Mammary epithelial cell (primary cell): ENCODE results near the gene CEP85L.

Experiments used
- CTCF ChIP-seq, 2 donors: IDR thresholded peaks in 1 of 2; conservative IDR thresholded peaks in 1 of 2; 2 replicates each; pipeline ENCODE4 v1.5.1; 2011 to 2012; ENCODE audit warnings: inconsistent platforms in 2 of 2, low read length in 2 of 2, mild to moderate bottlenecking in 2 of 2, control low read depth in 1 of 2, low read depth in 1 of 2; ENCODE audit not compliant: insufficient read depth in 1 of 2; ENCODE audit errors: extremely low read depth in 1 of 2
- EZH2 ChIP-seq: IDR thresholded peaks from 2 replicates; pipeline ENCODE4 v1.6.1; 2012; ENCODE audit warnings: low read length, inconsistent platforms, borderline replicate concordance

- TF ChIP-seq EZH2 (no peak), CTCF (conservative IDR thresholded peaks at IDR 0.05 in 1 of 2, IDR thresholded peaks at IDR 0.05 in 1 of 2; ENCODE audit: extremely low read depth in 1 of 2, insufficient read depth in 1 of 2, low read depth in 1 of 2, low read length in 2 of 2) (no peak)
Observed at GRCh38 chr6:118558464-118559217, 92.8 kb downstream of the CEP85L start.
